Psoas muscle (tissue), 8 donors: ENCODE measurements around the gene HMCN2. TPM values are rescaled to one million over a fixed set of nuclear protein-coding genes. Genes with fewer than 3 reads are reported as not detected.

Experiments used
- ATAC-seq, 4 donors: fragments of 200-7000 bp; cut with Tn5 transposase; one replicate each; pipeline ENCODE4 v1.9.1; 2020; ENCODE audit warnings: moderate library complexity in 3 of 4, mild to moderate bottlenecking in 2 of 4
- DNase-seq, 2 donors: peaks; one replicate each; pipeline ENCODE4 v3.0.0-alpha.2; 2020
- H3K27ac ChIP-seq: fragments of 200-600 bp; one replicate; pipeline ENCODE4 v1.8.0; 2022
- H3K27me3 ChIP-seq, 3 donors: fragments of 200-600 bp in 1 of 3; one replicate each; pipeline versions ENCODE4 v1.6.1 to v1.8.0; 2013 to 2022; ENCODE audit warnings: low read length in 2 of 3, mild to moderate bottlenecking in 2 of 3, moderate library complexity in 1 of 3; ENCODE audit not compliant: insufficient read depth in 3 of 3
- H3K36me3 ChIP-seq, 2 donors: fragments of 200-600 bp in 1 of 2; one replicate each; pipeline versions ENCODE4 v1.6.1 to v1.8.0; 2013 to 2022; ENCODE audit warnings: low read depth in 1 of 2, mild to moderate bottlenecking in 1 of 2, moderate library complexity in 1 of 2; ENCODE audit not compliant: insufficient read depth in 1 of 2
- H3K4me1 ChIP-seq: fragments of 200-600 bp; one replicate; pipeline ENCODE4 v1.8.0; 2022
- H3K4me3 ChIP-seq: fragments of 200-600 bp; one replicate; pipeline ENCODE4 v1.8.0; 2022; ENCODE audit warnings: mild to moderate bottlenecking
- H3K9me3 ChIP-seq: fragments of 200-600 bp; one replicate; pipeline ENCODE4 v1.8.0; 2022
- CTCF ChIP-seq: fragments of 200-600 bp; IDR thresholded peaks from one replicate; pipeline ENCODE4 v1.8.0; 2022; ENCODE audit warnings: antibody characterized with exemption
- whole genome bisulfite sequencing, 3 donors: extraction: QIAGEN DNeasy Blood & Tissue Kit; methylation state at CpG; one replicate each; pipeline versions ENCODE4 v1.1.6 to v1.1.7; 2013; 5-methylcytosine and 5-hydroxymethylcytosine counted together
- intact Hi-C, 2 donors: fragments of 100-400 bp; cut with DNase I; formaldehyde crosslinking; loops; one replicate each; pipeline versions ENCODE4 v1.11.0 to v1.14.2; 2022
- polyA plus RNA-seq, 3 donors: library from polyadenylated mRNA; stranded (reverse); fragments of 200-250 nt; gene quantifications; one replicate each; pipeline ENCODE4 v1.2.3, GENCODE V29; 2013
- total RNA-seq, 4 donors: library from RNA; stranded (reverse); fragmentation: NEBNext Ultra II Directional in 2 of 4; extraction: Animal tissue kit (Norgen Biotek cat#: 25700) in 2 of 4; gene quantifications; one replicate each; pipeline versions ENCODE4 v1.2.1 to v1.2.4, GENCODE V29; 2021 to 2023
- donor health status: healthy with polysubstance abuse.
- donor health status: DM: no; HTN: no; CAD: no; lungs with moderate emphysema.
- donor health status: Bipolar disorder and iron deficiency.
- donor health status: healthy.
- donor health status: DM: yes; HTN: yes; CAD: no.
- donor health status: DM: no; HTN: no; CAD: no.
- donor health status: DM: no; HTN: no; CAD: no.
- donor health status: DM: yes; HTN: yes; CAD: no.

The HMCN2 gene
- total and polyA plus RNA-seq, 7 donors, result 3.6 to 13.2 (median 6.7) TPM

- 76 to 78% (median 77%) methylated on average over 12 of the region's 12 CpGs for WGBS, 3 donors
- Histone ChIP-seq H3K36me3 (no peaks in the 10 kb centered on the region), H3K4me3 (no peak overlapping the region), H3K27me3 (peaks cover 0 to 20% (median 2%) of the 10 kb centered on the region in 3 donors), H3K9me3 (no peaks in the 10 kb centered on the region), H3K27ac (no peak overlapping the region), H3K4me1 (no peaks in the 10 kb centered on the region)
- intact Hi-C loops, result no loop called here
- ATAC-seq (no peak), DNase-seq (no peak)
- no peak for TF ChIP-seq CTCF
Observed at GRCh38 chr9:130427326-130427725, 161.8 kb downstream of the HMCN2 start.

GRCh38 chr9:130428086-130428665 lies 162.6 kb downstream of the HMCN2 start:
- H3K27me3 ChIP-seq, result peaks cover 0 to 25% (median 4%) of the 10 kb centered on the region in 3 donors
- no peak overlapping the region for H3K4me3 ChIP-seq
- H3K27ac ChIP-seq, result no peak overlapping the region
- no peak for TF ChIP-seq CTCF
- ATAC-seq (no peak), DNase-seq (no peak)
- H3K9me3 ChIP-seq, result no peaks in the 10 kb centered on the region
- WGBS, 3 donors, result 82 to 90% (median 88%) methylated on average over 20 of the region's 20 CpGs
- intact Hi-C loops, result no loop called here
- no peaks in the 10 kb centered on the region for H3K36me3 ChIP-seq
- H3K4me1 ChIP-seq, result no peaks in the 10 kb centered on the region

- H3K9me3 ChIP-seq, result no peaks in the 10 kb centered on the region
- no peaks in the 10 kb centered on the region for H3K36me3 ChIP-seq
- no peak overlapping the region for H3K27ac ChIP-seq
- ATAC-seq, result no peak
- no peaks in the 10 kb centered on the region for H3K4me1 ChIP-seq
- H3K4me3 ChIP-seq, result no peak overlapping the region
- TF ChIP-seq CTCF, result no peak
- WGBS, 3 donors, result 86 to 91% (median 90%) methylated on average over 8 to 13 of the region's 13 CpGs
- H3K27me3 ChIP-seq, result peaks cover 0 to 36% (median 4%) of the 10 kb centered on the region in 3 donors
- intact Hi-C loops, result no loop called here
- no peak for DNase-seq
Observed at GRCh38 chr9:130429381-130429780, 163.8 kb downstream of the HMCN2 start.

GRCh38 chr9:130429831-130430230 lies 164.3 kb downstream of the HMCN2 start:
- intact Hi-C loops, result no loop called here
- no peak for TF ChIP-seq CTCF
- Histone ChIP-seq H3K27ac (no peak overlapping the region), H3K9me3 (no peaks in the 10 kb centered on the region), H3K36me3 (no peaks in the 10 kb centered on the region), H3K4me3 (no peak overlapping the region), H3K27me3 (peaks cover 0 to 32% (median 4%) of the 10 kb centered on the region in 3 donors), H3K4me1 (no peaks in the 10 kb centered on the region)
- peak in 1 of 2 donors; percentile 44 for DNase-seq
- 90 to 94% (median 91%) methylated on average over 6 of the region's 6 CpGs for WGBS, 3 donors
- no peak for ATAC-seq

- intact Hi-C loops, result no loop called here
- 91 to 98% (median 92%) methylated on average over 18 of the region's 18 CpGs for WGBS, 3 donors
- no peaks in the 10 kb centered on the region for H3K36me3 ChIP-seq
- H3K27me3 ChIP-seq, result peaks cover 0 to 31% (median 4%) of the 10 kb centered on the region in 3 donors
- no peaks in the 10 kb centered on the region for H3K9me3 ChIP-seq
- H3K4me3 ChIP-seq, result no peak overlapping the region
- no peak for TF ChIP-seq CTCF
- peak in 1 of 2 donors; percentile 39 for DNase-seq
- no peaks in the 10 kb centered on the region for H3K4me1 ChIP-seq
- H3K27ac ChIP-seq, result no peak overlapping the region
- ATAC-seq, result no peak
Observed at GRCh38 chr9:130430232-130430631, 164.7 kb downstream of the HMCN2 start.
